ENCODE measurements around the gene FAAH2.

The FAAH2 gene, protein sequence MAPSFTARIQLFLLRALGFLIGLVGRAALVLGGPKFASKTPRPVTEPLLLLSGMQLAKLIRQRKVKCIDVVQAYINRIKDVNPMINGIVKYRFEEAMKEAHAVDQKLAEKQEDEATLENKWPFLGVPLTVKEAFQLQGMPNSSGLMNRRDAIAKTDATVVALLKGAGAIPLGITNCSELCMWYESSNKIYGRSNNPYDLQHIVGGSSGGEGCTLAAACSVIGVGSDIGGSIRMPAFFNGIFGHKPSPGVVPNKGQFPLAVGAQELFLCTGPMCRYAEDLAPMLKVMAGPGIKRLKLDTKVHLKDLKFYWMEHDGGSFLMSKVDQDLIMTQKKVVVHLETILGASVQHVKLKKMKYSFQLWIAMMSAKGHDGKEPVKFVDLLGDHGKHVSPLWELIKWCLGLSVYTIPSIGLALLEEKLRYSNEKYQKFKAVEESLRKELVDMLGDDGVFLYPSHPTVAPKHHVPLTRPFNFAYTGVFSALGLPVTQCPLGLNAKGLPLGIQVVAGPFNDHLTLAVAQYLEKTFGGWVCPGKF

DNA sequence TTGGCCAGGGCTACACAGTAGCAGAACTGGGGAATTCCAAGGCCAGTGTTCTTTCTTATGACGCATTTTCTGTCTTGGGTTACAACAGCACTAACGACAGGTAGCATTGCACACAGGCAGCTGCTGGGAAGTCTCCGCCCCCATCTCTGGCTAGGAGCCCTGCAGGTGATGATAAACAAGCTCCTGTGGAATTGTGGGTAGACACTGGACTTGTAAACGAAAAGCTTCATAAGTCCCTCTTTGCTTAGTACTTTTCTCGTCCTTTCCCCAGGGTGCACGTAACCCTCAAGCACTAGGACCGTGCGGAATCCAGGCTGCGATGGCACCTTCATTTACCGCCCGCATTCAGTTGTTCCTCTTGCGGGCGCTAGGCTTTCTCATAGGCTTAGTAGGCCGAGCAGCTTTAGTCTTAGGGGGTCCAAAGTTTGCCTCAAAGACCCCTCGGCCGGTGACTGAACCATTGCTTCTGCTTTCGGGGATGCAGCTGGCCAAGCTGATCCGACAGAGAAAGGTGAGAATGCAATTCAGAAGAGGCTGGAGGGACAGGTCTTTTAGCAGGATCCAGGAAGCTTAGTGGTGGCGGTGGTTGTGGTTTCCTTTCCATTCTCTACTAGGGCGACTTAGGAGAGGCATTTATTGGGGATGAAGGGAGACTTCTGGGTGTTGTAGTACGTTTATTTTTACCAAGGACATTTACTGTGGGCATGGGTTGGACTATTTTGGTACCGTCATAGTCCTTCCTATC, at the start of gene FAAH2:
Gene FAAH2, plus strand, starts transcription at position 200 of the 745 bp plus-strand sequence. Its CDS starts 120 bp downstream, at position 320.
- peak within 1 kb of the TSS; percentile 71 for H3K4me3 ChIP-seq (ENCODE audit: low read depth, low read length)
- H3K9ac ChIP-seq (ENCODE audit: low read depth, low read length) = peak within 1 kb of the TSS; percentile 70
- peaks cover 24% of the 10 kb centered on the region for H3K9me3 ChIP-seq (ENCODE audit: control insufficient read depth, insufficient read depth, low read length)
- no peaks in the 10 kb centered on the region; the same call in 1 of the 2 replicates for H3K4me1 ChIP-seq (ENCODE audit: control insufficient read depth, insufficient read depth, low read length)
- H3K36me3 ChIP-seq (ENCODE audit: control insufficient read depth, insufficient read depth, low read length) = no peaks in the 10 kb centered on the region
- no peaks in the 10 kb centered on the region for H3K27me3 ChIP-seq (ENCODE audit: control insufficient read depth, insufficient read depth, low read length)
- no peak within 1 kb of the TSS for H3K27ac ChIP-seq (ENCODE audit: low read depth, low read length)

DNA sequence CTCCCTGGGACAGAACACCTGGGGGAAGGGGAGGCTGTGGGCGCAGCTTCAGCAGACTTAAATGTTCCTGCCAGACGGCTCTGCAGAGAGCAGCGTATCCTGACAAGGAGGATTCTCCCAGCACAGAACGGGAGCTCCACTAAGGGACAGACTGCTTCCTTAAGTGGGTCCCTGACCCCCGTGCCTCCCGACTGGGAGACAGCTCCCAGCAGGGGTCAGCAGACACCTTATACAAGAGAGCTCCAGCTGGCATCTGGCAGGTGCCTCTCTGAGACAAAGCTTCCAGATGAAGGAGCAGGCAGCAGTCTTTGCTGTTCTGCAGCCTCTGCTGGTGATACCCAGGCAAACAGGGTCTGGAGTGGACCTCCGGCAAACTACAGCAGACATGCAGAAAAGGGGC, 44.5 kb upstream of the FAAH2 start:
- H3K9ac ChIP-seq (ENCODE audit: low read depth, low read length) = no peak overlapping the region
- no peak overlapping the region for H3K4me3 ChIP-seq (ENCODE audit: low read depth, low read length)
- H3K4me1 ChIP-seq (ENCODE audit: control insufficient read depth, insufficient read depth, low read length) = no peaks in the 10 kb centered on the region
- H3K9me3 ChIP-seq (ENCODE audit: control insufficient read depth, insufficient read depth, low read length) = peaks cover 60% of the 10 kb centered on the region
- H3K27ac ChIP-seq (ENCODE audit: low read depth, low read length) = no peak overlapping the region
- H3K36me3 ChIP-seq (ENCODE audit: control insufficient read depth, insufficient read depth, low read length) = no peaks in the 10 kb centered on the region
- H3K27me3 ChIP-seq (ENCODE audit: control insufficient read depth, insufficient read depth, low read length) = no peaks in the 10 kb centered on the region

DNA sequence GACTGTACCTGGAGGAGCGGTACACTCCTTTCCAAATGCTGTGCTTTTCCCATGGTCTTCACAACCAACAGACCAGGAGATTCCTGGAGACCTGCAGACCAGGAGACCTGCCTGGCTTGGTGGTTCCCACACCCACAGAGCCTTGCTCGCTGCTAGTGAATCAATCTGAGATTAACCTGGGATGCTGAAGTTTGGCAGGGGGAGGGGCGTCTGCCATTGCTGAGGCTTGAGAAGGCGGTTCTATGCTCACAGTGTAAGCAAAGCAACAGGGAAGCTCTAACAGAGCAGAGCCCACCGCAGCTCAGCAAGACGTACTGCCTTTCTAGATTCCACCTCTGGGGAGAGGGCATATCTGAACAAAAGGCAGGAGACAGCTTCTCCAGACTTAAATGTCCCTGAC, 34.5 kb upstream of the FAAH2 start:
- Histone ChIP-seq H3K9me3 (ENCODE audit: control insufficient read depth, insufficient read depth, low read length) (peaks cover 74% of the 10 kb centered on the region), H3K4me1 (ENCODE audit: control insufficient read depth, insufficient read depth, low read length) (no peaks in the 10 kb centered on the region), H3K36me3 (ENCODE audit: control insufficient read depth, insufficient read depth, low read length) (no peaks in the 10 kb centered on the region), H3K4me3 (ENCODE audit: low read depth, low read length) (no peak overlapping the region), H3K27ac (ENCODE audit: low read depth, low read length) (no peak overlapping the region), H3K9ac (ENCODE audit: low read depth, low read length) (no peak overlapping the region), H3K27me3 (ENCODE audit: control insufficient read depth, insufficient read depth, low read length) (no peaks in the 10 kb centered on the region)

DNA sequence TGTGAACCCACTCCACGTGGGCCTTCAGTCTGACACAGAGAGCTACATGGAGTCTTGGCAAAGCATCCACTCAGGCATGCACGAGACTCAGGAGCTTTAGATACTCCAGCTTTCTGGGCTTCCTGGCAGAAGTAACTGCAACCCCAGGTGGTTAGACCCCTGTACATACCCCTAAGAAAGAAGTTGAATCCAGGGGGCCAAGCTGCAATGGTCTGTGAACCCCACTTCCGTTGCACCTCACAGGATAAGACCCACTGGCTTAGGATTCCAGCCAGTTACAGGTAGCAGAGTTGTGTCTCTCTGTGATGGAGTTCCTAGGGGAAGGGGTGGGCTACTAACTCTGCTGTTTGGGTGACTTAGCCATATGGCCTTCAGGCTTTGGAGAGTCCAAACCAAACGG, 21.4 kb upstream of the FAAH2 start:
- no peaks in the 10 kb centered on the region for H3K4me1 ChIP-seq (ENCODE audit: control insufficient read depth, insufficient read depth, low read length)
- no peak overlapping the region for H3K4me3 ChIP-seq (ENCODE audit: low read depth, low read length)
- H3K9ac ChIP-seq (ENCODE audit: low read depth, low read length) = no peak overlapping the region
- H3K9me3 ChIP-seq (ENCODE audit: control insufficient read depth, insufficient read depth, low read length) = peaks cover 72% of the 10 kb centered on the region
- H3K27ac ChIP-seq (ENCODE audit: low read depth, low read length) = no peak overlapping the region
- H3K36me3 ChIP-seq (ENCODE audit: control insufficient read depth, insufficient read depth, low read length) = no peaks in the 10 kb centered on the region
- no peaks in the 10 kb centered on the region for H3K27me3 ChIP-seq (ENCODE audit: control insufficient read depth, insufficient read depth, low read length)

DNA sequence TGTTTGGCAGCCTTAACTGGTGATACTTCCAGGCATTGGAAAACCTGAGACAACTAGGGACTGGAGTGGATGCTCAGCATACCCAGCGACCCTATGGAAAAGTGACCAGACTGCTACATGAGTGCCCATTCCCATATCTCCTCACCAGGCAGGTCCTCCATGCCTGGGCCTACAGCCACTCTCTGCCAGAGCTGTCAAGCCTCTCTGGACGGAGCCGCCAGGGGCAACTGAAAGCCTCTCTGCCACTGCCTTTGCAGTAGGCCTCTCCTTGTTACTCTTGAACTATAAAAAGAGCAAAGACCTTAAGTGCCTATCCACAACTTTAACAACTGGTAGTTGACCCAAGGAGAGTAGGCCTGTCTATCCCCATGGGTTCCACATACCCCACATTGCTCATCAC, 20.2 kb upstream of the FAAH2 start:
- Histone ChIP-seq H3K27ac (ENCODE audit: low read depth, low read length) (no peak overlapping the region), H3K9ac (ENCODE audit: low read depth, low read length) (no peak overlapping the region), H3K9me3 (ENCODE audit: control insufficient read depth, insufficient read depth, low read length) (peaks cover 75% of the 10 kb centered on the region), H3K27me3 (ENCODE audit: control insufficient read depth, insufficient read depth, low read length) (no peaks in the 10 kb centered on the region), H3K4me1 (ENCODE audit: control insufficient read depth, insufficient read depth, low read length) (no peaks in the 10 kb centered on the region), H3K36me3 (ENCODE audit: control insufficient read depth, insufficient read depth, low read length) (no peaks in the 10 kb centered on the region), H3K4me3 (ENCODE audit: low read depth, low read length) (no peak overlapping the region)

DNA sequence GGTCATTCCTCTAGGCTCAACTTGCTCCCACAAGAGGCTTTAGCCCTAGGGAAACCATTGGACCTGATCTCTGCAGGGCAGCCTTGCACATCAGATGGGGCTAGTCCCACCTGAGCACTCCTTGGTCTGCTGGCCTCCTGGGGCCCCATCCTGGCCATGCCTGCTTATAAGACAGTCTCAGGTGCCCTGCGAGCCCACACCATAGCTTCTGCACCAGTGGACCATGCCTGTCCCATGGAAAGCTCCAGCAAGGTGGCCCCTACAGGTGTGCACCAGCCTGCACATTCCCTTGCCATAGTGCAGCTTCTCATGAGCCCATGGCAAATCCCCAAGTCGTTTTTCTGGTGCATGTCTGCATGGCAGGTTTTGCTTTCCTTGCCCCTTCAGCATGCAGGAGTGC, 19.6 kb upstream of the FAAH2 start:
- Histone ChIP-seq H3K4me1 (ENCODE audit: control insufficient read depth, insufficient read depth, low read length) (no peaks in the 10 kb centered on the region), H3K4me3 (ENCODE audit: low read depth, low read length) (no peak overlapping the region; the same call in 1 of the 2 replicates), H3K36me3 (ENCODE audit: control insufficient read depth, insufficient read depth, low read length) (no peaks in the 10 kb centered on the region), H3K9ac (ENCODE audit: low read depth, low read length) (no peak overlapping the region), H3K27ac (ENCODE audit: low read depth, low read length) (no peak overlapping the region), H3K27me3 (ENCODE audit: control insufficient read depth, insufficient read depth, low read length) (no peaks in the 10 kb centered on the region), H3K9me3 (ENCODE audit: control insufficient read depth, insufficient read depth, low read length) (peaks cover 77% of the 10 kb centered on the region)

DNA sequence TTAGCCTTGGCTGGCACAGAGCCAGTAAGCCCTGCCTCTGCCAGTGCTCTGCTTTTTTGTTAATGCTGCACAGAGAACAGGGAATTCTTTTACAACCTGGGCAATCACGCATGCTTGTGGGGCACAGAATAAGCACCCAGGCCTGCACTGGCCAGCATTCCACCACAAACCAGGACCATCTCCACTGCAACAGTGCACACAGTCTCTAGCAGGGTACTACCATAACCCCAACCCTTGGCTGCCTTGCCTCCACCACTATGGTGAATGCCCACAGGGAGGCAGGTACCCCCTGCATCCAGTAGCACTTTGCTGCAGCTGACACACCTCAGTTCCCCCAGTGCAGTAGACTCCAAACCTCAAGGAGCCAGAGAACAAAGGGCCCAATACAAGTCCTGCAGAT, 19.2 kb upstream of the FAAH2 start:
- Histone ChIP-seq H3K4me3 (ENCODE audit: low read depth, low read length) (no peak overlapping the region), H3K9ac (ENCODE audit: low read depth, low read length) (no peak overlapping the region), H3K4me1 (ENCODE audit: control insufficient read depth, insufficient read depth, low read length) (no peaks in the 10 kb centered on the region), H3K27ac (ENCODE audit: low read depth, low read length) (no peak overlapping the region), H3K9me3 (ENCODE audit: control insufficient read depth, insufficient read depth, low read length) (peaks cover 80% of the 10 kb centered on the region), H3K36me3 (ENCODE audit: control insufficient read depth, insufficient read depth, low read length) (no peaks in the 10 kb centered on the region), H3K27me3 (ENCODE audit: control insufficient read depth, insufficient read depth, low read length) (no peaks in the 10 kb centered on the region)

DNA sequence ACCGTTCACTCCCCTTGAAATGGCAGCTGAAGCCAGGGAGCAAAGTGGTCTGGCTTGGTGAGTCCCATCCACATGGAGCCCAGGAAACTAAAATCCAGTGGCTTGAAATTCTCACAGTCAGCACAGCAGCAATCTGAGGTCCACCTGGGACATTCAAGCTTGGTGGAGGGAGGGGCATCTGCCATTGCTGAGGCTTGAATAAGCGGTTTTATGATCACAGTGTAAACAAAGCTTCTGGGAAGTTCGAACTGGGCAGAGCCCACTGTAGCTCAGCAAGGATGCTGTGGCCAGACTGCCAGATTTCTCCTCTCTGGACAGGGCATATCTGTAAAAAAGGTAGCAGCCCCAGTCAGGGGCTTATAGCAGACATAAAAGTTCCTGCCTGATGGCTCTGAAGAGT, 15.5 kb upstream of the FAAH2 start:
- Histone ChIP-seq H3K36me3 (ENCODE audit: control insufficient read depth, insufficient read depth, low read length) (no peaks in the 10 kb centered on the region), H3K27ac (ENCODE audit: low read depth, low read length) (no peak overlapping the region), H3K27me3 (ENCODE audit: control insufficient read depth, insufficient read depth, low read length) (no peaks in the 10 kb centered on the region), H3K4me3 (ENCODE audit: low read depth, low read length) (no peak overlapping the region), H3K9me3 (ENCODE audit: control insufficient read depth, insufficient read depth, low read length) (peaks cover 93% of the 10 kb centered on the region), H3K4me1 (ENCODE audit: control insufficient read depth, insufficient read depth, low read length) (no peaks in the 10 kb centered on the region), H3K9ac (ENCODE audit: low read depth, low read length) (no peak overlapping the region)

DNA sequence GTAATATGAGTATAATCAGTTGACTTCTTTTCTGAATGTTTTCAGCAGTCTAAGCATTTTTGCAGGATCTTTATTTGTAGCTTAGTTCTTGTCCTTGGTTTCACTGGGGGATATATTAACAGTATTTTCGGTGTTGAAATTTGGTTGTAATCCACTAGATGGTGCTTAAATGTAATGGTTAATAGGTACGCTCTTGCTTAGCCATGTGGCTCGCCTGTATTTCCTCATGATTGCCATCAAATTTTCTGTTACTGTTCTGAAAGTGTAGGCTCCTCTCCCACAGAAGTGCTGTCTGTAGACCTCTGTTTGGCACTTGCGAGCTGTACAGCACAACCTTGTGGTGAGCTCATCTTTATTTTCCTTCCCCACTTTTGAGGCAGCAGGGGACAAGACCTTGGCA, 3.9 kb upstream of the FAAH2 start:
- no peak overlapping the region for H3K9ac ChIP-seq (ENCODE audit: low read depth, low read length)
- H3K27ac ChIP-seq (ENCODE audit: low read depth, low read length) = no peak overlapping the region
- H3K36me3 ChIP-seq (ENCODE audit: control insufficient read depth, insufficient read depth, low read length) = no peaks in the 10 kb centered on the region
- H3K9me3 ChIP-seq (ENCODE audit: control insufficient read depth, insufficient read depth, low read length) = peaks cover 19% of the 10 kb centered on the region; the same call in 1 of the 2 replicates
- H3K4me1 ChIP-seq (ENCODE audit: control insufficient read depth, insufficient read depth, low read length) = no peaks in the 10 kb centered on the region; the same call in 1 of the 2 replicates
- H3K27me3 ChIP-seq (ENCODE audit: control insufficient read depth, insufficient read depth, low read length) = no peaks in the 10 kb centered on the region
- no peak overlapping the region for H3K4me3 ChIP-seq (ENCODE audit: low read depth, low read length)

DNA sequence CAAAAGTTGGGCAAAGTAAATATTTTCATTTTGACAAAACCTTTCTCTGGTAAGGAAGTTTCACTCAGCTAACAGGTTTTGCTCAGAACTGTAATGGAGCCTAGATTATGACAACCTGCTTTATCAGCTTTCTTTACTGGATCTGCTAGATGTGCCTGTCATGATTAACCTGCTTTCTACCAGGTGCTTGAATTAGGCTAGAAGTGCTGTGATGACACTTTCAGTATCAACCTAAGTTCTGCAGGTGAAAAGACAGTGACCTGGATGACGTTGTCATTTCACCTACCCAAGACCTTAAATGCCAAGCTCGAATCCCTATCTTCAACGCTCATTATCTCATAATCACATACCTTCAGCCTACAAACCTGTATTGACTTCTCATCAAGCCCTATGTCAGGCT, 1.5 kb upstream of the FAAH2 start:
- Histone ChIP-seq H3K36me3 (ENCODE audit: control insufficient read depth, insufficient read depth, low read length) (no peaks in the 10 kb centered on the region), H3K9me3 (ENCODE audit: control insufficient read depth, insufficient read depth, low read length) (peaks cover 23% of the 10 kb centered on the region; the same call in 1 of the 2 replicates), H3K27ac (ENCODE audit: low read depth, low read length) (no peak overlapping the region), H3K9ac (ENCODE audit: low read depth, low read length) (no peak overlapping the region), H3K4me3 (ENCODE audit: low read depth, low read length) (no peak overlapping the region), H3K4me1 (ENCODE audit: control insufficient read depth, insufficient read depth, low read length) (no peaks in the 10 kb centered on the region; the same call in 1 of the 2 replicates), H3K27me3 (ENCODE audit: control insufficient read depth, insufficient read depth, low read length) (no peaks in the 10 kb centered on the region)

DNA sequence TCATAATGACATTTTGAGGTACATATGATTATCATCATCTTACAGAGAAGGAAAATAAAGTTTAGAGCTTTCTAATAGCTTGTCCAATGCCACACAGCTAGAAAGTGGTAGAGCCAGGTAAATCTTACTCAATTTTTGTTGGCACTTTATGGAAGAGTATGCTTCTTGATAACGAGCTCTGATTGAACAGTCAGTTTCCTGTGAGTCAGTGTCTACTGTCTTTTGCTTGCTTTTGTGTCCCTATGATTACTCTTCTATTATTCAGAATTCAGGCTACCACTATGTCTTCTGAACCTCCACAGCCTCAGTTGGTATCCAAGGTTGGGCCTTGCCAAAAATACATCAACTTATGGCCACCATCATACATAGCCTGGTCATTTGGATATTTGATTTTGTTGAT, 2.6 kb downstream of the FAAH2 start:
- H3K27me3 ChIP-seq (ENCODE audit: control insufficient read depth, insufficient read depth, low read length) = no peaks in the 10 kb centered on the region
- H3K27ac ChIP-seq (ENCODE audit: low read depth, low read length) = no peak overlapping the region
- no peak overlapping the region for H3K4me3 ChIP-seq (ENCODE audit: low read depth, low read length)
- no peaks in the 10 kb centered on the region; the same call in 1 of the 2 replicates for H3K4me1 ChIP-seq (ENCODE audit: control insufficient read depth, insufficient read depth, low read length)
- H3K9me3 ChIP-seq (ENCODE audit: control insufficient read depth, insufficient read depth, low read length) = peaks cover 39% of the 10 kb centered on the region
- no peak overlapping the region for H3K9ac ChIP-seq (ENCODE audit: low read depth, low read length)
- no peaks in the 10 kb centered on the region; the same call in 1 of the 2 replicates for H3K36me3 ChIP-seq (ENCODE audit: control insufficient read depth, insufficient read depth, low read length)

Measured in HUES48 (cell line).